Ovary (tissue), 3 donors: Measurements from ENCODE around the gene SGCD.

Experiments
- POLR2A ChIP-seq: fragments of 450-650 bp; IDR thresholded peaks from one replicate; pipeline ENCODE4 v1.6.1; 2017; ENCODE audit warnings: antibody characterized with exemption, mild to moderate bottlenecking, moderate library complexity
- TF ChIP-seq, protein P1 (sequence below), 3 donors: fragments of 450-650 bp in 2 of 3; fragments of 200-600 bp in 1 of 3; IDR thresholded peaks; one replicate each; pipeline versions ENCODE4 v1.5.1 to v1.8.0; 2016 to 2022; ENCODE audit warnings: antibody characterized with exemption in 3 of 3, mild to moderate bottlenecking in 1 of 3
- donor health status: DM: no; HTN: no; CAD: no.

DNA sequence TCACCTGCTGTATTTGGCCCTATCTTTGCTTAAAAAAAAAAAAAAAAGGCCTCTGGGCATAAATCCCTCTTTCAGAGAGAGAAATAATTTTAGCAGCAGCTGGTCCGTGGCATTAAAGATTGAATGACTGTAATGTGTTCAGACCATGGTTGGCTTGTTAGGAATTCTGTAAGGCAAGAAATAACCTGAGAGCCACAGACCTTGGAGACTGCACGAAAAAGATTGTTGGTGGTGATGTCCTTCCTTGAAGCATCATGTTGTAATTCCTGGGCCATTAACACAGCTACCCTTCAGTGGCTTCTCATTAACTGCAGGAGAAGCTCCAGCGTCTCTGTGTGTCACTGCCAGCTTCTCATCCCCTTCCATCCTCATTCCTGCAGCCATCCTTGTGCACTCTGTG is 79.0 kb downstream of the SGCD start:
- TF ChIP-seq, protein P1, sequence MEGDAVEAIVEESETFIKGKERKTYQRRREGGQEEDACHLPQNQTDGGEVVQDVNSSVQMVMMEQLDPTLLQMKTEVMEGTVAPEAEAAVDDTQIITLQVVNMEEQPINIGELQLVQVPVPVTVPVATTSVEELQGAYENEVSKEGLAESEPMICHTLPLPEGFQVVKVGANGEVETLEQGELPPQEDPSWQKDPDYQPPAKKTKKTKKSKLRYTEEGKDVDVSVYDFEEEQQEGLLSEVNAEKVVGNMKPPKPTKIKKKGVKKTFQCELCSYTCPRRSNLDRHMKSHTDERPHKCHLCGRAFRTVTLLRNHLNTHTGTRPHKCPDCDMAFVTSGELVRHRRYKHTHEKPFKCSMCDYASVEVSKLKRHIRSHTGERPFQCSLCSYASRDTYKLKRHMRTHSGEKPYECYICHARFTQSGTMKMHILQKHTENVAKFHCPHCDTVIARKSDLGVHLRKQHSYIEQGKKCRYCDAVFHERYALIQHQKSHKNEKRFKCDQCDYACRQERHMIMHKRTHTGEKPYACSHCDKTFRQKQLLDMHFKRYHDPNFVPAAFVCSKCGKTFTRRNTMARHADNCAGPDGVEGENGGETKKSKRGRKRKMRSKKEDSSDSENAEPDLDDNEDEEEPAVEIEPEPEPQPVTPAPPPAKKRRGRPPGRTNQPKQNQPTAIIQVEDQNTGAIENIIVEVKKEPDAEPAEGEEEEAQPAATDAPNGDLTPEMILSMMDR (IDR thresholded peaks at IDR 0.05) = no peak
- TF ChIP-seq POLR2A = no peak
